ENCODE measurements around the gene ZNF133.

ZNF133 gene

GRCh38 chr20:18307301-18307700, 19.0 kb downstream of the ZNF133 start:
- intact Hi-C loops (cut with DNase I; ENCODE audit: low total_unique reads) = no loop called here

DNA sequence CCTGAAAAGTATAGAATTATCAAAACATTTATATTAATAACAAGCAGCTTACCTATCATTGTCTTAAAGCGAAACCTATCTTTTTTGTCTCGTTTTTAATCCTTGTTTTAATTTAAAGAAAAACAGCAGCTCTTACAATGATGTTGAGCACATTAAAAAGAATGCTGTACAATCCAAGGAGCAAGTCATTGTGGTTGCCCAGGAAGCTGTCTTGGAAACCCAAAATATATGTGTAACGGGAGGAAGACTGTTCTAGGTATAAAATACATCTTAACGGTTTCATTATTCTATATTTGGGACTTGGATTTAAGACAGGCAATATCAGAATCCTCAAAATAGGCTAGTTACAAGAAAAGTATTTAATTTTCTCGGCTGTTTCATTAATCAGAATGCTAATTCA, 21.7 kb downstream of the ZNF133 start:
- Histone ChIP-seq H3K27me3 (no peaks in the 10 kb centered on the region), H3K27ac (no peak overlapping the region), H3K4me3 (no peak overlapping the region), H3K36me3 (peaks cover 40 to 56% (median 44%) of the 10 kb centered on the region in 3 donors), H3K4me1 (no peaks in the 10 kb centered on the region), H3K9me3 (no peaks in the 10 kb centered on the region)
- intact Hi-C loops (cut with DNase I; ENCODE audit: low total_unique reads) = loop anchor here (10.0 kb wide), 1 partner anchor 55 kb away; no protein-coding TSS in a partner anchor
- no peak for TF ChIP-seq CTCF (IDR thresholded peaks at IDR 0.05)
- no peak for DNase-seq

More at GRCh38 chr20:18307301-18307700, 19.0 kb downstream of the ZNF133 start:
- no peak overlapping the region for H3K27ac ChIP-seq
- no peaks in the 10 kb centered on the region for H3K9me3 ChIP-seq
- no peaks in the 10 kb centered on the region for H3K27me3 ChIP-seq
- peaks cover 24 to 44% (median 30%) of the 10 kb centered on the region in 3 donors for H3K36me3 ChIP-seq
- no peak for TF ChIP-seq CTCF (IDR thresholded peaks at IDR 0.05)
- no peaks in the 10 kb centered on the region for H3K4me1 ChIP-seq
- DNase-seq = no peak
- no peak overlapping the region for H3K4me3 ChIP-seq

- no peaks in the 10 kb centered on the region for H3K27me3 ChIP-seq
- no peak for DNase-seq
- intact Hi-C loops (cut with DNase I; ENCODE audit: low total_unique reads) = loop anchor here (10.0 kb wide), 1 partner anchor 56 kb away; no protein-coding TSS in a partner anchor
- no peak for TF ChIP-seq CTCF (IDR thresholded peaks at IDR 0.05)
- no peaks in the 10 kb centered on the region for H3K4me1 ChIP-seq
- H3K27ac ChIP-seq = no peak overlapping the region
- H3K4me3 ChIP-seq = no peak overlapping the region
- H3K36me3 ChIP-seq = peaks cover 44 to 56% (median 45%) of the 10 kb centered on the region in 3 donors
- H3K9me3 ChIP-seq = no peaks in the 10 kb centered on the region
Observed at GRCh38 chr20:18310592-18310991, 22.3 kb downstream of the ZNF133 start.

DNA sequence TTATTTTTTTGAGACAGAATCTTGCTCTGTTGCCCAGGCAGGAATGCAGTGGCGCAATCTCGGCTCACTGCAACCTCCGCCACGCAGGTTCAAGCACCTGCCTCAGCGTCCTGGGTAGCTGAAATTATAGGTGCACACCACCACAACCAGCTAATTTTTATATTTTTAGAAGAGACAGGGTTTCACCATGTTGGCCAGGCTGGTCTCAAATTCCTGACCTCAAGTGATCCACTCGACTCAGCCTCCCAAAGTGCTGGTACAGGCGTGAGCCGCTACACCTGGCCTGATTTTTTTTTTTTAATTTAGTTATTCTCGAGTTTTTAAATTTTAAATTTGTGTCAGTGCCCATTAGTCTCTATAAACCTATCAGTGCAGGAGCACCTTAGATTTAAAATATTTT, 24.4 kb downstream of the ZNF133 start:
- no peak overlapping the region for H3K4me3 ChIP-seq
- DNase-seq = no peak
- H3K9me3 ChIP-seq = no peaks in the 10 kb centered on the region
- no peak for TF ChIP-seq CTCF (IDR thresholded peaks at IDR 0.05)
- H3K36me3 ChIP-seq = peaks cover 55 to 59% (median 58%) of the 10 kb centered on the region in 3 donors
- intact Hi-C loops (cut with DNase I; ENCODE audit: low total_unique reads) = loop anchor here (10.0 kb wide), 1 partner anchor 58 kb away; no protein-coding TSS in a partner anchor
- no peaks in the 10 kb centered on the region for H3K4me1 ChIP-seq
- no peaks in the 10 kb centered on the region for H3K27me3 ChIP-seq
- H3K27ac ChIP-seq = no peak overlapping the region

- no peak overlapping the region for H3K27ac ChIP-seq
- H3K27me3 ChIP-seq = no peaks in the 10 kb centered on the region
- no peak overlapping the region for H3K4me3 ChIP-seq
- DNase-seq = no peak
- intact Hi-C loops (cut with DNase I; ENCODE audit: low total_unique reads) = loop anchor here (10.0 kb wide), 1 partner anchor 59 kb away; no protein-coding TSS in a partner anchor
- TF ChIP-seq CTCF (IDR thresholded peaks at IDR 0.05) = no peak
- no peaks in the 10 kb centered on the region for H3K9me3 ChIP-seq
- peaks cover 55 to 61% (median 58%) of the 10 kb centered on the region in 3 donors for H3K36me3 ChIP-seq
- no peaks in the 10 kb centered on the region for H3K4me1 ChIP-seq
Observed at GRCh38 chr20:18313411-18313810, 25.1 kb downstream of the ZNF133 start.

Data from tibial artery (tissue), 4 donors.